ENCODE data around the gene IGF2.

The IGF2 gene

DNA sequence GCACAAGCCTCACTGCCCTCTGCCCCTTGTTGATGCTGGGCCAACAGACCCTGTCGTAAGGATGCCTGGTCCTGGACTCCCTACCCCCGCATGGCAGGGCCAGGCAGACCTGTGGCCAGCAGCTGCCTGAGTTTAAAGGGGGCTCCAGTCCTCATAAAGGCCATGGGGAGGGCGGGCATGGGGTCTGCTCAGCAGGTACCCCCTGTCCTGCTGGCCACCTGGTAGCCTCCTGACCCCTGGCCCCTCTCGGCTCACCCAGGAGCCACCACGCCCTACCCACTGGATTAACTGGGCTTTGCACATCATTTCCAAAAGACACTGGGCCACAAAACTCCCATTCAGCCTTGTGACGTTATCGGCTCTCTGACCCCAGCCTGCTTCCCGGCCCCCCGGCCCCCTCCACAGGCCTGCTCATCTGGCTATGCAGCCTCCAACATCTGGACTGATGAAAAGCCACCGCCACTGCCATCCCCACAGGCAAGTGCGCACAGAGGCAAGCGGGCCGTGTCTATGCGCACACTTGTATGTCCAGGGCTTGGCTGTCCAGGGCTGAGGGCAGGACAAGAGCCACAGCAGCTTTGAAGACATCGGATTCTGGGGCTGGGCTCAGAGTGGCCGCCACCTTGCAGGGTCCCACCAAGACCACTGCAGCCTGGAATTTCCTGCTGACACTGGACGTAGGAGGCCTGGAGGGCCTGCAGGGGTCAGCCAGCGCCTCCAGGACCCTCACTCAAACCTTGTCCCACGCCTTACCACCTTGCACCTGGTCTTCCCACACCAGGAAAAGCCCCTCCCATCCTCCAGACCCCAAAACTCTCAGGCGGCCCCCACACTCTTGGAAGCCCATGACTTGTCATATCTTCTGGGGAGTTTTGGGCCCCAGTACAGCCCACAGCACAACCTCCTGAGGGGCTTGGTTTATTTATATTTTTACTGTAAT is 48.7 kb downstream of the IGF2 start:
- DNase-seq = no peak

DNA sequence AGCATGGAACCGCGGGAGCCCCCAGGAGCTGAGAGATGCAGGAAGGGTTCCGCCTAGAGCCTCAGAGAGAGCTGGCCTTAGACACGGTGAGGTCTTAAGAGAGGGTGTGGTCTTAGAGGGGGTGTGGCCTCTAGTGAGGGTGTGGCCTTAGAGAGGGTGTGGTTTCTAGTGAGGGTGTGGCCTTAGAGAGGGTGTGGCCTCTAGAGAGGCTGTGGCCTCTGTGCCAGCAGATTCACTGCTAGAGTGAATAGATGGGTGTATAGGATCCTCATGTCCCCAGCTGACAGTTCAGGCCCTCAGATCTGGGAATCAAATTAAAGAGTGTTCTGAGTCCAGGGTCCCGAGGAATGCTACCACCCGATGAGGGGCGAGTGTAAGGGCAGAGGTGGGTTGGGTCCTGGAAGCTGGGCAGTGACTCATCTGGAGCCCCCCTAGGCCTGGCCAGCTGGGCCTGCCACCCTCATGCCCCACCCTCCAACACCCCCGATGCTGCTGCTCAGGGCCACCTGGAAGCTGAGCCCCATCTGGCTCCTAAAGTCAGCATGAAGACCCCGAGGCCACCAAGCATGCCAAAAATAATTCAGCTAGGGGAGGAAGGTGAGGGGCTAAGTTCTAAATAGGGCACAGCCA is 49.5 kb downstream of the IGF2 start:
- peak; percentile 63 for DNase-seq

DNA sequence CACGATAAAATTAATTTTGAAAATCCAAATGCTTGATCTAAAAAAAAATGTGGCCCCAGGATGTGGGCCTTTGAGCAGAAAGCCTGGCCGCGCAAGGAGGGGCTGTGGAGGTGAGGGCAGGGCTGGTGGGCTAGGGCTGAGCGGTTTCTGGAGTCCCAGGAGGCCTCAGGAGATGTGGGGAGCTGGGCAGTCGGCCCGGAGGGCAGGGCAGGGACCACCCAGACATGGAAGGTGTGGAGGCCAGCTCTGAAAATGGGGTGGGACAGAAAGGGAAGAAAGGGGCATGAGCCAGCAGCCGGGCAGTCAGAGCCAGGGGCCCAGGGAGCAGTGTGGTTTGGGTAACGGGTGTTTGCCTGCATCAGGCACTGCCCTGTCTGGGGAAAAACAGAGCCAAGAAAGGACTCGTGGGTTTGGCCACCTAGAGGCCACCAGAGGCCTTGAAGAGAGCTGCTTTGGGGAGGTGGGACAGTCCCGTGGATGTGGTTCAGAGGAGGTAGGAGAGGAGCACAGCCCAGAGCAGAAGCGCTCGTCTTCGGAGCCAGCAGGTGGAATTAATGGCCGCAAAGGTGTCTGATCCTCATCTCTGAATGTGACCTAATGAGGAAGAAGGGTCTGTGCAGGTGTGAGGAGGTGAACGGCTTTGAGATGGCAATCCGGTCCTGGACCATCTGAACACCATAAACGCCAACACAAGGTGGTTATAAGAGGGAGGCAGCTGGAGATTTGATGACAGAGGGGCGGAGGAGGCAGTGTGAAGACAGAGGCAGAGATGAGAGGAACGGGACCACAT is 50.2 kb downstream of the IGF2 start:
- no peak for DNase-seq

DNA sequence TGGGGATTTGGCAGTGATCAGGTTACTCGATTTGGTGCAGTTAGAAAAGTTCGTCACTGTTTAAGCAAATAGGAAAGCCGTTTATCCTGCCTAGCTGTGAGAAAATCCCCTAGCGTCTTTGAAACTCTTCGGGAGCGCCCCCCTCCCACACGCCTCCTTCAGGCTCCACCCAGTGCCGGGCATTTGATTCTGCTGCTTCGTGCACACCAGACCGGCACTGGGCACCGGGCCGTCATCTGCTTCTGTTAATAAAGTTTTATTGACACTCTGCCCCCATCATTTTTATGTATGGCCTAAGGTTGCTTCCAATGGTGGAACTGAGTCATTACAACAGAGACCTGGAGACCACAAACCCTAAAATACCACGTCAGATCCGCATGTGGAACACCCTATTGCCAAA is 50.9 kb downstream of the IGF2 start:
- peak; percentile 3 for DNase-seq

DNA sequence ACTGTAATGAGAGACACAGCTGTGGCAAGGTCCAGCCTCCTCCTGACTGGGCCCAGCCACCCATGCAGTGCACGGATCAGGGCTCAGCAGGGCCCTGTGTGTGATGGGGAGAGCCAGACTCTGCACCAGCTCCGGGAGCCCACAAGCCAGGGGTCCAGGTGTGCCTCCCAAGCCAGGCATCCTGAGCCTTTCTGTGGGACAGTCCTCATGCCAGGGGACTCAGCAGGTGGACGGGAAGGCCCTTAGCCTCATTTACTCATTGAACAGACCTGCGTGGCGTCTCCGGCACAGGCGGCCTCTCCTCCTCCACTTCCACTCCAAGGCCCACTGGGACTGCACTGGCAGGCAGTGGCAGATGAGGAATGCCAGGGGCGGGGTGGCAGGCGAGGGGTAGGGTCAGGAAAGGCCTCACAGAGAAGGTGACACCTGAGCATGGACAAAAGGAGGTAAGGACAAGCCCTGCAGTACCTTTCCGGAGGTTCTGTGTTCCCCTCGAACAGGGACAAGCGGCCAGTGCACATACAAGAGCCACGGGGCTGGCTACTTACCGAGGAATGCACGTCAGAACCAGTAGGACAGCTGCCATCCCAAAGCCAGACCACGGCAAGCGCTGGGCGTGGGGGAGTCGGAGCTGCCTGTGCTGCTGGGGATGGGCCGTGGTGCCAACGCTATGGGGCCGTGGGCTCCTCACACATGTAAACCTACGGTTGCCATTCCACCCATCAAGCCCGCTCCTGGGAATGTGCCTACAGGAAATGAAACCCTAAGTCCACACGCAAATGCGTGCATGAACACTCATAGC is 52.7 kb downstream of the IGF2 start:
- DNase-seq = no peak

DNA sequence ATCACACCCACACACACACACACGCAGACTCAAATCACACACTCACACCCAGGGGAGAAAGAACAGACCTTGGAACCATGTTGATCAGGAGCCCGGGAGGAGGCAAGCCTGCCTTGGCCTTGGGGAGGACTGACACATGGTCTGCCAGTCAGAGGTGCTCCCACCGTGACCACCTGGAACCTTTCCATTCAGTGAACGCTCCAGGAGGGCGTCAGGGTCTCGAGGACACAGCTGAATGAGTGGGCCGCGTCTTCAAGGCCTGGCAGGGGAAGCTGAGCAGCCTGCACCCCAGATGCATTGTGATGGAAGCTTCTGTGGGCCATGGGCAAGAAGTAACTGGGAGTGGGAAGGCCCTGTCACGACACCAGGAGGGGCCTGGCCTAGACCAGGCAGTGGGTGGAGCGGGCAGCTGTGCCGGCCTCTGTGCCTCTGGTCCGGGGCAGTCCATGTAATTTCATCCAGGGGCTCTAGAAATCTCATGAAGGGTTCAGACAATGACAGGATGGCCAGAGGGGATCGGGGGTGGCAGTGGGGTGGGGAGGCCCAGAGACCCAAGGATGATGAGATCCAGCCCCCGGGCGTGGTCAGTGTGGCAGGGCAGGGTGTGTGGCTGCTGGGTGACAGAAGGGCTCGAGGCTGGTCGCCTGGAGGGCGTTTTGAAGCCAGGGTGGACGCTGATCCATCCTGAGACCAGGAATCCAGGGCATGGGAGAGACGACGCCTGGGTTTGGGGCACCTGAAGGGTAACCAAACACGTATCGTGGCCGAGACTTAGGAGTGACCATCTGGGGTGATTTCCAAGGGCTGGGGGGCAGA is 53.7 kb downstream of the IGF2 start:
- no peak for DNase-seq

DNA sequence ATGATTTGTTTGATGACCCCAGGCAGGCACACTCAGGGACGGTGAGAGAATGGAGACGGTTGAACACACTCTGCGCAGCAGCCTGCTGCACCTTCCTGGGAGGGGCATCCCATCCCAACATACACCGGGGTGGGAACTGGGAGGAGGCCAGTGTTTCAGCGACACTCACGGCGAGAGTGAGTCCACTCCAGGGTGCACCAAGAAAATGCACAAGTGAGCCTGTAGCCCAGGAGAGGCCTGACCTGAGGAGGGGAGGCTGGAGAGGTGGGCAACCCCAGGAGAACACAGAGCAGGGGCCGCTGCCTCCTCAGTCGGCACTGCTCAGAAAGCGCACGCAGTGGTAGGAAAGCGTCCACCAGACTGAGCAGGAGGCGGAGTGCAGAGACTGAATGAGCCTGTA is 54.5 kb downstream of the IGF2 start:
- DNase-seq = no peak
